GM19467 (cell line): ENCODE measurements around the gene NDUFB11.

Experiments used
- ATAC-seq: cut with Tn5 transposase; IDR thresholded peaks from one replicate; pipeline ENCODE4 v1.9.1; 2021; ENCODE audit warnings: mild to moderate bottlenecking, moderate library complexity; ENCODE audit not compliant: unreplicated experiment

NDUFB11 gene

GRCh38 chrX:47144626-47145394, at the start of gene NDUFB11, which contains the start of gene RBM10:
Gene NDUFB11, minus strand, starts transcription at chrX:47144702. Its CDS starts 23 bp downstream, at chrX:47144679.
Gene RBM10, plus strand, starts transcription at chrX:47145221. Its CDS starts 2,261 bp downstream, at chrX:47147482.
- ATAC-seq: peak; percentile 88

GRCh38 chrX:47193475-47194193, 49.1 kb upstream of the NDUFB11 start, which contains the start of gene UBA1:
Gene UBA1, plus strand, starts transcription at chrX:47193829. Its CDS starts 4,974 bp downstream, at chrX:47198803.
- ATAC-seq: peak; percentile 70

- ATAC-seq: no peak
Measured at GRCh38 chrX:47191806-47192401, 47.4 kb upstream of the NDUFB11 start.

GRCh38 chrX:47191331-47191730, 46.8 kb upstream of the NDUFB11 start:
- no peak for ATAC-seq

- ATAC-seq: peak; percentile 39
Measured at GRCh38 chrX:47190445-47191269, 46.2 kb upstream of the NDUFB11 start.

GRCh38 chrX:47189906-47190305, 45.4 kb upstream of the NDUFB11 start:
- ATAC-seq: no peak

- no peak for ATAC-seq
Measured at GRCh38 chrX:47187106-47187677, 42.7 kb upstream of the NDUFB11 start.

- no peak for ATAC-seq
Measured at GRCh38 chrX:47186096-47186740, 41.7 kb upstream of the NDUFB11 start.

GRCh38 chrX:47185241-47185640, 40.7 kb upstream of the NDUFB11 start:
- ATAC-seq: no peak

- no peak for ATAC-seq
Measured at GRCh38 chrX:47184486-47184885, 40.0 kb upstream of the NDUFB11 start.

GRCh38 chrX:47182106-47182700, 37.7 kb upstream of the NDUFB11 start:
- no peak for ATAC-seq

GRCh38 chrX:47181301-47181700, 36.8 kb upstream of the NDUFB11 start:
- ATAC-seq: no peak

GRCh38 chrX:47180346-47180745, 35.8 kb upstream of the NDUFB11 start:
- ATAC-seq: no peak

GRCh38 chrX:47179928-47180255, 35.4 kb upstream of the NDUFB11 start:
- ATAC-seq: no peak

- ATAC-seq: no peak
Measured at GRCh38 chrX:47179221-47179927, 34.9 kb upstream of the NDUFB11 start.

GRCh38 chrX:47178337-47178736, 33.8 kb upstream of the NDUFB11 start:
- ATAC-seq: no peak

GRCh38 chrX:47177079-47177478, 32.6 kb upstream of the NDUFB11 start:
- ATAC-seq: no peak

- ATAC-seq: no peak
Measured at GRCh38 chrX:47176101-47176740, 31.7 kb upstream of the NDUFB11 start.

GRCh38 chrX:47175588-47175980, 31.1 kb upstream of the NDUFB11 start:
- ATAC-seq: no peak
